Measurements from ENCODE around the gene NPEPL1. TPM values are rescaled to one million over a fixed set of nuclear protein-coding genes. Genes with fewer than 3 reads are reported as not detected.

The NPEPL1 gene
- total RNA-seq, 1 experiment from 2014 or later: 31.1 TPM

GRCh38 chr20:58652606-58653294 is 39.9 kb upstream of the NPEPL1 start:
- no CpG with 5 or more reads among the region's 12 CpGs for WGBS (ENCODE audit: extremely low coverage, insufficient read length, low lambda C conversion rate)
- Histone ChIP-seq H3K4me1 (ENCODE audit: insufficient read depth, low read length) (peaks cover 2% of the 10 kb centered on the region; the same call in 1 of the 2 replicates), H3K9ac (ENCODE audit: extremely low read depth, insufficient read length, low read length) (peak overlapping the region; percentile 81)

More at GRCh38 chr20:58652606-58653294, 39.9 kb upstream of the NPEPL1 start:
- Histone ChIP-seq H3T11ph (ENCODE audit: low read length) (no peak overlapping the region), H3K79me1 (ENCODE audit: insufficient read depth, low read depth, low read length, poor library complexity, severe bottlenecking) (no peaks in the 10 kb centered on the region), H4K5ac (ENCODE audit: insufficient read length, low read depth, low read length) (no peak overlapping the region), H4K20me1 (ENCODE audit: control insufficient read depth, insufficient read depth, insufficient read length) (no peaks in the 10 kb centered on the region), H2BK15ac (ENCODE audit: low read depth, low read length) (no peak overlapping the region), H3K4me2 (ENCODE audit: insufficient read depth, insufficient read length, low read length) (peak overlapping the region; percentile 98), H4K91ac (ENCODE audit: insufficient read length, low read depth, low read length) (no peak overlapping the region), H4K8ac (replicated peaks; ENCODE audit: insufficient read length, low read depth, low read length) (no peak overlapping the region), H2BK12ac (ENCODE audit: insufficient read length, low read depth, low read length) (no peak overlapping the region), H2BK20ac (ENCODE audit: low read depth, low read length, poor library complexity, severe bottlenecking) (no peak overlapping the region), H3K9me3 (ENCODE audit: control insufficient read depth, low read depth, low read length) (no peaks in the 10 kb centered on the region), H2BK5ac (ENCODE audit: insufficient read length, low read length) (peak overlapping the region; percentile 95), H3K14ac (ENCODE audit: insufficient read depth, low read length) (peak overlapping the region; percentile 81; the same call in 1 of the 2 replicates), H3K79me2 (ENCODE audit: insufficient read depth, low read length) (peaks cover 27% of the 10 kb centered on the region; the same call in 1 of the 2 replicates), H2BK120ac (ENCODE audit: low read depth, low read length, poor library complexity, severe bottlenecking) (no peak overlapping the region), H2AK5ac (ENCODE audit: insufficient read length, low read length) (no peak overlapping the region), H3K23me2 (ENCODE audit: insufficient read length, low read depth, low read length, poor library complexity, severe bottlenecking) (peaks cover 21% of the 10 kb centered on the region), H2AFZ (ENCODE audit: low read length) (no peak overlapping the region), H3K27me3 (ENCODE audit: insufficient read depth, low read length) (no peaks in the 10 kb centered on the region), H3K27ac (ENCODE audit: insufficient read length, low read depth, low read length) (peak overlapping the region; percentile 95), H3K23ac (ENCODE audit: insufficient read length, low read depth, low read length) (no peak overlapping the region), H3K18ac (ENCODE audit: insufficient read length, low read depth, low read length) (peak overlapping the region; percentile 67), H3K56ac (ENCODE audit: insufficient read length, low read depth, low read length) (peak overlapping the region; percentile 25), H3K4ac (ENCODE audit: low read depth, low read length) (no peak overlapping the region)
- TF ChIP-seq, protein P1, sequence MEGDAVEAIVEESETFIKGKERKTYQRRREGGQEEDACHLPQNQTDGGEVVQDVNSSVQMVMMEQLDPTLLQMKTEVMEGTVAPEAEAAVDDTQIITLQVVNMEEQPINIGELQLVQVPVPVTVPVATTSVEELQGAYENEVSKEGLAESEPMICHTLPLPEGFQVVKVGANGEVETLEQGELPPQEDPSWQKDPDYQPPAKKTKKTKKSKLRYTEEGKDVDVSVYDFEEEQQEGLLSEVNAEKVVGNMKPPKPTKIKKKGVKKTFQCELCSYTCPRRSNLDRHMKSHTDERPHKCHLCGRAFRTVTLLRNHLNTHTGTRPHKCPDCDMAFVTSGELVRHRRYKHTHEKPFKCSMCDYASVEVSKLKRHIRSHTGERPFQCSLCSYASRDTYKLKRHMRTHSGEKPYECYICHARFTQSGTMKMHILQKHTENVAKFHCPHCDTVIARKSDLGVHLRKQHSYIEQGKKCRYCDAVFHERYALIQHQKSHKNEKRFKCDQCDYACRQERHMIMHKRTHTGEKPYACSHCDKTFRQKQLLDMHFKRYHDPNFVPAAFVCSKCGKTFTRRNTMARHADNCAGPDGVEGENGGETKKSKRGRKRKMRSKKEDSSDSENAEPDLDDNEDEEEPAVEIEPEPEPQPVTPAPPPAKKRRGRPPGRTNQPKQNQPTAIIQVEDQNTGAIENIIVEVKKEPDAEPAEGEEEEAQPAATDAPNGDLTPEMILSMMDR (conservative IDR thresholded peaks at IDR 0.05): no peak
- Mint-ChIP-seq H3K36me3 (ENCODE audit: insufficient read depth in 1 of 3, low read depth in 3 of 3) (peaks cover 0 to 5% (median 2%) of the 10 kb centered on the region in 3 experiments; a peak in 4 of 7 replicates), H3K4me3 (peak overlapping the region; percentile 95 to 98), H3K9me3 (no peaks in the 10 kb centered on the region; a peak in 1 of 5 replicates), H3K27ac (peak overlapping the region; percentile 99 to 100 (median 99)), H3K4me1 (peaks cover 45 to 49% of the 10 kb centered on the region in 2 experiments), H3K27me3 (ENCODE audit: low read depth) (peaks cover 2% of the 10 kb centered on the region; the same call in 1 of the 2 replicates)
- DNase-seq: no peak

Measured in H9 (cell line).